ENCODE results near the gene IQUB.

The IQUB gene

DNA sequence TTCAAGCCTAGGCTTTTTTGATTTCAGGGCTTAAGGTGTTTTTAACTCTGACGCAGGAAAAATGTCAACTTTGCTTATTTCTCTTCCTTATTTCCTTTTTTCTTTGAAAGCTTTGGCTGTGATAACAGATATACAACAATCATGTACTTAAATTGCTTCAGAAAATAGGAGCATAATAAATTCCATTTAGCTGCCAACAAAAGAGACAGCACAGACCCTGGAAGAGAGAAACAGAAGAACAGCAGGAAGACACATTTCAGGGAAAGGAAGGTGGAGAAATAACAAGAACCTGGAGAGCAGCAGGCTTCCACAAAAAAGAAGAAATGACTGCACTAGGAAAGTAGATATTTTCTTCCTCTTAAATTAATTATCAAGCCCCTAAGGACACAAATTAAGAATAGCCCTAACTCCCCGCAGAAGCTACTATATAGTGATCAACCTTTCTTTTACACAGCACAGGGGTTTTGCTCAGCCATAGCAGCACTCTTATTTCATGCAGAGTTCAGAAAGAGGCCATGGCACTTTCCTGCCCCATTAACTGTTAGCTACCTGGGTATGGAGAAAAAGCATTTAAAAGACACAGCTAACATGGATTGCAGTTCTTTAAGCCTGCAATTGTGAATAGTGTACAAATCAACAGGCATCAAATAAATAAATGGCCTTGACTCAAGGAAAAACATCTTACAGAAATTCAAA, 61.5 kb downstream of the IQUB start:
- Mint-ChIP-seq H3K9me3 (peaks cover 12% of the 10 kb centered on the region), H3K27ac (peak overlapping the region in 2 of 3 experiments; percentile 81 to 88), H3K4me1 (peaks cover 12% of the 10 kb centered on the region), H3K27me3 (ENCODE audit: low read depth) (no peaks in the 10 kb centered on the region), H3K36me3 (ENCODE audit: low read depth) (peaks cover 8% of the 10 kb centered on the region), H3K4me3 (peak overlapping the region in 1 of 3 experiments; percentile 13)
- TF ChIP-seq, protein P1, sequence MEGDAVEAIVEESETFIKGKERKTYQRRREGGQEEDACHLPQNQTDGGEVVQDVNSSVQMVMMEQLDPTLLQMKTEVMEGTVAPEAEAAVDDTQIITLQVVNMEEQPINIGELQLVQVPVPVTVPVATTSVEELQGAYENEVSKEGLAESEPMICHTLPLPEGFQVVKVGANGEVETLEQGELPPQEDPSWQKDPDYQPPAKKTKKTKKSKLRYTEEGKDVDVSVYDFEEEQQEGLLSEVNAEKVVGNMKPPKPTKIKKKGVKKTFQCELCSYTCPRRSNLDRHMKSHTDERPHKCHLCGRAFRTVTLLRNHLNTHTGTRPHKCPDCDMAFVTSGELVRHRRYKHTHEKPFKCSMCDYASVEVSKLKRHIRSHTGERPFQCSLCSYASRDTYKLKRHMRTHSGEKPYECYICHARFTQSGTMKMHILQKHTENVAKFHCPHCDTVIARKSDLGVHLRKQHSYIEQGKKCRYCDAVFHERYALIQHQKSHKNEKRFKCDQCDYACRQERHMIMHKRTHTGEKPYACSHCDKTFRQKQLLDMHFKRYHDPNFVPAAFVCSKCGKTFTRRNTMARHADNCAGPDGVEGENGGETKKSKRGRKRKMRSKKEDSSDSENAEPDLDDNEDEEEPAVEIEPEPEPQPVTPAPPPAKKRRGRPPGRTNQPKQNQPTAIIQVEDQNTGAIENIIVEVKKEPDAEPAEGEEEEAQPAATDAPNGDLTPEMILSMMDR (IDR thresholded peaks at IDR 0.05; ENCODE audit: unreplicated experiment in 3 of 3) = no peak

DNA sequence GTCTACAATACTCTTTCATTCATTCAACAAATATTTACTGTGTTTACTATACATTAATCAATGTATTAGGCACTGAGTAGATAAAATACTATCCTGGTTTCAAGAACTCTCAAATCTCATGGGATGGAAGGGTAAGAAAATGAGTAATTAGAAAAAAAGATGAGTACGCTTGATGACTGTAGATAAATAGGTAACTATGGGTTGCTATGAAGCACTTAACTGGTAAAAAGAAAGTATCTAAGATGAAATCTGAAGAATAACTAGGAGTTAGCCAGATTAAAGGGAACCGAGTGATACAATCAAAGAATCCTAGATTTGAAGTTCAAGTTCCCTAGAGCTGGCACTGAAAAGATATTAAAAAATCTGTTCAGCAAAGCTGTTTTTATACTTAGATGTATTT, 62.1 kb downstream of the IQUB start:
- Mint-ChIP-seq H3K27me3 (ENCODE audit: low read depth) (no peaks in the 10 kb centered on the region), H3K27ac (peak overlapping the region in 2 of 3 experiments; percentile 81 to 88), H3K4me1 (peaks cover 12% of the 10 kb centered on the region), H3K9me3 (peaks cover 9% of the 10 kb centered on the region), H3K36me3 (ENCODE audit: low read depth) (peaks cover 8% of the 10 kb centered on the region), H3K4me3 (no peak overlapping the region)
- TF ChIP-seq, protein P1 (IDR thresholded peaks at IDR 0.05; ENCODE audit: unreplicated experiment in 3 of 3) = no peak

DNA sequence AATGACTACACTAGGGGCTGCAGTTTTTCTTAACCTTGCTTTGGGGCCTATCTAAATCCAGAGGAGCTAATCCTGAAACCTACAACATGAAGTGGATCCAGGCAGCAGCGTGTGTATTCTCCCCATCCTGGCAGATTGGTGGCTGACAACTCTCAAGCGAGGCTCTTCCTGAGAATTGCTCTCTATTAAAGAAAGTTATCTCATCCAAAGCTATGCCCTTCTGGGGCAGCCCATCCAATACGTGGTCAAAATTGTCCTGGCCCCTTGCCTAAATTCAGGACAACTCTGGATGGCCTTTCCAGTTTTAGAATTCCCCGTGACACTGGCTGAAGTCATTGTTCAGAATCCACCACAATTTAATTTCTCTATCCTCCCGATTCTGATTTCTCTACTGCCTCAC, 66.1 kb downstream of the IQUB start:
- H3K4me3 Mint-ChIP-seq = no peak overlapping the region
- peaks cover 12% of the 10 kb centered on the region for H3K4me1 Mint-ChIP-seq
- no peak overlapping the region for H3K27ac Mint-ChIP-seq
- H3K27me3 Mint-ChIP-seq (ENCODE audit: low read depth) = no peaks in the 10 kb centered on the region
- TF ChIP-seq, protein P1 (IDR thresholded peaks at IDR 0.05; ENCODE audit: unreplicated experiment in 3 of 3) = no peak
- H3K36me3 Mint-ChIP-seq (ENCODE audit: low read depth) = no peaks in the 10 kb centered on the region
- H3K9me3 Mint-ChIP-seq = no peaks in the 10 kb centered on the region

DNA sequence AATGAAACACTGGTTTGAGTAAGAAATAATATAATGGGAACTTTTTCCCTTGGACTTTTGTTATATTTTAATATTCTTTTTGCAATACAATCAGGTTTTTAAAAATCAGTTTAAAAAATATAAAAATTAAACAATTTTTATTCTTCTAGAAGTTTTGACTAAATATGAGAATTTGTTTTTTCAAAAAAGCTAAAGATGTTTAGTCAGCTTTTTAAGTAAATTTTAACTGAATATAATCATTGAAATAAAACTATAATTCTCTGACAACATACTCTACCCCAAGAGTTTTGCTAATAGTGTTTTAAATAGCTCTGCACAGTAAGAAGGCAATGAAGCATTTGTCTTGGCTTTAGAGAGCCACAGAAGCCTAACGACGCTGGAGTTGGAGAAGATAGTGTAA, 70.5 kb downstream of the IQUB start:
- H3K27ac Mint-ChIP-seq = no peak overlapping the region
- H3K27me3 Mint-ChIP-seq (ENCODE audit: low read depth) = no peaks in the 10 kb centered on the region
- H3K36me3 Mint-ChIP-seq (ENCODE audit: low read depth) = no peaks in the 10 kb centered on the region
- H3K9me3 Mint-ChIP-seq = no peaks in the 10 kb centered on the region
- TF ChIP-seq, protein P1 (IDR thresholded peaks at IDR 0.05; ENCODE audit: unreplicated experiment in 3 of 3) = no peak
- H3K4me3 Mint-ChIP-seq = no peak overlapping the region
- H3K4me1 Mint-ChIP-seq = no peaks in the 10 kb centered on the region

DNA sequence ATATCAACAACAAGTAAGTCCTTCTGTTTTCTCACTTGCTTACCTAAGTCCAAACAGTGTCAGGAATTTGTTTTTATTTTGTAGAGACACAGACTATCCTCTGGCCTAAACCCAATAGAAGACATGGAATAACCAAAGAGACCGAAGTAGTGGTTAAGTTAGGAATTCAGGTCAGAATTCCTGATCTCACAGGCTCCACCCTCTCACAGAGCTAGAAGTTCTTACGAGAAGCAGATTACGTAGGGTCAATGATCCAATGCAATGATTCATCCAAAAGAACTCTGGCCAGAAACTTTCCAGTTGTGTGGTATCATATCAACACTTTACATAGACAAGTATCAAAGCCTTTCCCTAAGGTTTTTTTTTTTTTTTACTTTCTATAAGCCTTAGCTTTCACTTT, 73.8 kb downstream of the IQUB start:
- H3K4me1 Mint-ChIP-seq = peaks cover 8% of the 10 kb centered on the region
- TF ChIP-seq, protein P1 (IDR thresholded peaks at IDR 0.05; ENCODE audit: unreplicated experiment in 3 of 3) = no peak
- no peaks in the 10 kb centered on the region for H3K27me3 Mint-ChIP-seq (ENCODE audit: low read depth)
- H3K9me3 Mint-ChIP-seq = no peaks in the 10 kb centered on the region
- H3K4me3 Mint-ChIP-seq = no peak overlapping the region
- H3K36me3 Mint-ChIP-seq (ENCODE audit: low read depth) = no peaks in the 10 kb centered on the region
- no peak overlapping the region for H3K27ac Mint-ChIP-seq

DNA sequence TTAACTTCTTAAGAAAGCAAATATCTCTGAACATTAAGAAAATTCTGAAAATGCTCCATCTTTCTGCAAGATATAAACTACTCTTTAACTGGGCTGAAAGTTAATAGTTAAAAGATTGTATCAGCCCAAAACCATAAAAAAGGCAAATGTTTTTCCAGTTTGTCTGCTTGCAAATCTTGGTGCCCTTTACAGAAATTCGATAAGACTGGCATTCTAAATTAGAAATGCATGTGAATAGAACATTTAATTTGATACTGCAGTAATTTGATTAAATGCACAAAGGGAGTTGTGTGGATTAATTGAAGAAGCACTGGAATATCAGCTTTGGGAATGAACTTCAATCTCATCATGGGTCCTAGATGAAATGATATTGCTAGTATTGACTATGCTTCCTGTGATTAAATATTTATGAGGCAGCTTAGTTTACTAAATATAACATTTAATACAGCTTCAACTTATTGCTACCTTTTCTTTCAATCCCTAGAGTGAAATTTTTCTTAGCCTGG, 78.4 kb downstream of the IQUB start:
- TF ChIP-seq, protein P1 (IDR thresholded peaks at IDR 0.05; ENCODE audit: unreplicated experiment in 3 of 3) = no peak
- Mint-ChIP-seq H3K9me3 (peaks cover 10% of the 10 kb centered on the region), H3K4me1 (peaks cover 8% of the 10 kb centered on the region), H3K36me3 (ENCODE audit: low read depth) (peaks cover 17% of the 10 kb centered on the region), H3K4me3 (no peak overlapping the region), H3K27ac (peak overlapping the region; percentile 66 to 83 (median 76)), H3K27me3 (ENCODE audit: low read depth) (no peaks in the 10 kb centered on the region)

Measured in nephron (organoid).